ENCODE measurements around the gene IGSF21.

DNA sequence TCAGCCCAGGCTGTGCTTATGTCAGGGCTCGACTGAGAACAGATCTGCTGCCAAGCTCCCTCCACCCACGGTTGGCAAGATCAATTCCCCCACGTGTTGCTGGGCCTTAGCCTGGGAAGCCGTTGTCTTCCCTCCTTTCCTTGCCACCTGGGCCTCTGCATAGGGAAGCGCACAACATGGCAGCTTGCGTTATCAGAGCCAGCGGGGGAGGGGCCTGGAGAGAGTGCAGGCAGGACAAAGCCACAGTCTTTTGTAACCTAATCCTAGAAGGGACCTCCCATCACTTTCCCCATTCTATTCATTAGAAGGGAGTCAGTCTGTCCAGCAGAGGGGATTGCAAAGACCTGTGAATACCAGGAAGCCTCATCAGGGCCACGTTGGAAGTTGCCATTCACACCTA, 17.0 kb upstream of the IGSF21 start:
- TF ChIP-seq, protein P1, sequence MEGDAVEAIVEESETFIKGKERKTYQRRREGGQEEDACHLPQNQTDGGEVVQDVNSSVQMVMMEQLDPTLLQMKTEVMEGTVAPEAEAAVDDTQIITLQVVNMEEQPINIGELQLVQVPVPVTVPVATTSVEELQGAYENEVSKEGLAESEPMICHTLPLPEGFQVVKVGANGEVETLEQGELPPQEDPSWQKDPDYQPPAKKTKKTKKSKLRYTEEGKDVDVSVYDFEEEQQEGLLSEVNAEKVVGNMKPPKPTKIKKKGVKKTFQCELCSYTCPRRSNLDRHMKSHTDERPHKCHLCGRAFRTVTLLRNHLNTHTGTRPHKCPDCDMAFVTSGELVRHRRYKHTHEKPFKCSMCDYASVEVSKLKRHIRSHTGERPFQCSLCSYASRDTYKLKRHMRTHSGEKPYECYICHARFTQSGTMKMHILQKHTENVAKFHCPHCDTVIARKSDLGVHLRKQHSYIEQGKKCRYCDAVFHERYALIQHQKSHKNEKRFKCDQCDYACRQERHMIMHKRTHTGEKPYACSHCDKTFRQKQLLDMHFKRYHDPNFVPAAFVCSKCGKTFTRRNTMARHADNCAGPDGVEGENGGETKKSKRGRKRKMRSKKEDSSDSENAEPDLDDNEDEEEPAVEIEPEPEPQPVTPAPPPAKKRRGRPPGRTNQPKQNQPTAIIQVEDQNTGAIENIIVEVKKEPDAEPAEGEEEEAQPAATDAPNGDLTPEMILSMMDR (IDR thresholded peaks at IDR 0.05), result no peak
- no peak for TF ChIP-seq POLR2AphosphoS5 (IDR thresholded peaks at IDR 0.05; ENCODE audit: insufficient read depth in 1 of 2, low read depth in 1 of 2)

All from vagina (tissue), 2 donors.